ENCODE data around the gene PRH2. TPM values are rescaled to one million over a fixed set of nuclear protein-coding genes. Genes with fewer than 3 reads are reported as not detected.

PRH2 gene
- total RNA-seq, 3 donors from 2014 or later (not counting 1 experiment from before 2014, with no cell fraction given), result 1.0 TPM; not detected in 2

DNA sequence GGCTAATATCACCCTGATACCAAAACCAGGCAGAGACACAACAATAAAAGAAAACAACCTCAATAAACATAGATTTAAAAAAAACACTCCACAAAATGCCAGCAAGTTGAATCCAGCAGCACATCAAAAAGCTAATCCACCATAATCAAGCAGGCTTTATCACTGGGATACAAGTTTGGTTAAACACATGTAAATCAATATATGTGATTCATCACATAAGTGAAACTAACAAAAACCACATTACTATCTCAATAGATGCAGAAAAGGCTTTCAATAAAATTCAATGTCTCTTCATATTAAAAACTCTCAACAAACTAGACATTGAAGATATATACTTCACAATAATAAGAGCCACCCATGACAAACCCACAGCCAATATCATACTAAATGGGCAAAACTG is 27.0 kb downstream of the PRH2 start:
- intact Hi-C loops (cut with micrococcal nuclease), result no loop called here
- DNase-seq, result no peak
- Mint-ChIP-seq H3K27me3 (ENCODE audit: low read depth in 2 of 2) (no peaks in the 10 kb centered on the region), H3K4me1 (peaks cover 57 to 63% of the 10 kb centered on the region in 2 donors), H3K36me3 (no peaks in the 10 kb centered on the region), H3K27ac (no peak overlapping the region), H3K9me3 (peaks cover 0 to 4% of the 10 kb centered on the region in 2 donors), H3K4me3 (no peak overlapping the region)
- no peaks in the 10 kb centered on the region for H3K36me3 ChIP-seq (ENCODE audit: control insufficient read depth, insufficient read depth, low read length)
- no peaks in the 10 kb centered on the region for H3K9me3 ChIP-seq (ENCODE audit: control insufficient read depth, insufficient read depth, low read length)
- no peak for ATAC-seq
- TF ChIP-seq, protein P1, sequence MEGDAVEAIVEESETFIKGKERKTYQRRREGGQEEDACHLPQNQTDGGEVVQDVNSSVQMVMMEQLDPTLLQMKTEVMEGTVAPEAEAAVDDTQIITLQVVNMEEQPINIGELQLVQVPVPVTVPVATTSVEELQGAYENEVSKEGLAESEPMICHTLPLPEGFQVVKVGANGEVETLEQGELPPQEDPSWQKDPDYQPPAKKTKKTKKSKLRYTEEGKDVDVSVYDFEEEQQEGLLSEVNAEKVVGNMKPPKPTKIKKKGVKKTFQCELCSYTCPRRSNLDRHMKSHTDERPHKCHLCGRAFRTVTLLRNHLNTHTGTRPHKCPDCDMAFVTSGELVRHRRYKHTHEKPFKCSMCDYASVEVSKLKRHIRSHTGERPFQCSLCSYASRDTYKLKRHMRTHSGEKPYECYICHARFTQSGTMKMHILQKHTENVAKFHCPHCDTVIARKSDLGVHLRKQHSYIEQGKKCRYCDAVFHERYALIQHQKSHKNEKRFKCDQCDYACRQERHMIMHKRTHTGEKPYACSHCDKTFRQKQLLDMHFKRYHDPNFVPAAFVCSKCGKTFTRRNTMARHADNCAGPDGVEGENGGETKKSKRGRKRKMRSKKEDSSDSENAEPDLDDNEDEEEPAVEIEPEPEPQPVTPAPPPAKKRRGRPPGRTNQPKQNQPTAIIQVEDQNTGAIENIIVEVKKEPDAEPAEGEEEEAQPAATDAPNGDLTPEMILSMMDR (IDR thresholded peaks at IDR 0.05), result no peak
- no peak overlapping the region for H3K27ac ChIP-seq (ENCODE audit: low read length)
- H3K4me3 ChIP-seq (ENCODE audit: low read length), result no peak overlapping the region
- H3K4me1 ChIP-seq (ENCODE audit: control insufficient read depth, insufficient read depth, low read length), result peaks cover 3% of the 10 kb centered on the region
- no peaks in the 10 kb centered on the region for H3K27me3 ChIP-seq (ENCODE audit: control insufficient read depth, insufficient read depth, low read length)

- H3K36me3 ChIP-seq (ENCODE audit: control insufficient read depth, insufficient read depth, low read length), result no peaks in the 10 kb centered on the region
- no peak overlapping the region for H3K27ac ChIP-seq (ENCODE audit: low read length)
- H3K4me1 Mint-ChIP-seq, result peaks cover 60 to 70% of the 10 kb centered on the region in 2 donors
- no peak overlapping the region for H3K27ac Mint-ChIP-seq
- no peak overlapping the region for H3K4me3 Mint-ChIP-seq
- no peaks in the 10 kb centered on the region for H3K9me3 ChIP-seq (ENCODE audit: control insufficient read depth, insufficient read depth, low read length)
- ATAC-seq (no peak), DNase-seq (no peak)
- TF ChIP-seq, protein P1 (IDR thresholded peaks at IDR 0.05), result no peak
- H3K4me3 ChIP-seq (ENCODE audit: low read length), result no peak overlapping the region
- H3K27me3 Mint-ChIP-seq (ENCODE audit: low read depth in 2 of 2), result no peaks in the 10 kb centered on the region
- H3K27me3 ChIP-seq (ENCODE audit: control insufficient read depth, insufficient read depth, low read length), result no peaks in the 10 kb centered on the region
- peaks cover 0 to 4% of the 10 kb centered on the region in 2 donors for H3K9me3 Mint-ChIP-seq
- H3K4me1 ChIP-seq (ENCODE audit: control insufficient read depth, insufficient read depth, low read length), result peaks cover 3% of the 10 kb centered on the region
- intact Hi-C loops (cut with micrococcal nuclease), result no loop called here
- no peaks in the 10 kb centered on the region for H3K36me3 Mint-ChIP-seq
Measured at GRCh38 chr12:10957741-10958140, 28.7 kb downstream of the PRH2 start.

DNA sequence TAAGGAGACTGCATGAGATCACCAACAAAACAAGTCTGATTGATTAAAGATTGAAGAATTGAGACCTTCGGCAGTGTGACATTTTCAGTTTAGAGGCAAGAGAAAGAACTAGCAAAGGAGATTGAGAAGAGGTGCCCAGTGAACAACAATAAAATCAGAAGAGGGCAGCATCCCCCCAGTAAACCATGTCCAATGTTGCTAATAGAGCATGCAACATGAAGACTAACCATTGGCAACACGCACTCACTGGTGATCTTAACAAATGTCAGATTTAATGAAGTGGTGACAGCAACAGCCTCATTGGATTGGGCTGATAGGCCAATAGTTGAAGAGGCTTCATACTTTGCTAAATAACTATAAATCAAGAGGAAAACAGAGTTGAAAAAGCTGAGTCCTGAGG is 30.8 kb downstream of the PRH2 start:
- Histone ChIP-seq H3K27ac (ENCODE audit: low read length) (no peak overlapping the region), H3K4me1 (ENCODE audit: control insufficient read depth, insufficient read depth, low read length) (peaks cover 3% of the 10 kb centered on the region), H3K9me3 (ENCODE audit: control insufficient read depth, insufficient read depth, low read length) (no peaks in the 10 kb centered on the region), H3K36me3 (ENCODE audit: control insufficient read depth, insufficient read depth, low read length) (no peaks in the 10 kb centered on the region), H3K4me3 (ENCODE audit: low read length) (no peak overlapping the region), H3K27me3 (ENCODE audit: control insufficient read depth, insufficient read depth, low read length) (no peaks in the 10 kb centered on the region)
- WGBS (ENCODE audit: insufficient coverage), result 96% methylated on average over 2 of the region's 2 CpGs
- Mint-ChIP-seq H3K27ac (no peak overlapping the region), H3K4me3 (no peak overlapping the region), H3K36me3 (no peaks in the 10 kb centered on the region), H3K27me3 (ENCODE audit: low read depth in 2 of 2) (no peaks in the 10 kb centered on the region), H3K9me3 (peaks cover 0 to 4% of the 10 kb centered on the region in 2 donors), H3K4me1 (peaks cover 39 to 49% of the 10 kb centered on the region in 2 donors)
- ATAC-seq (peak in 2 of 3 donors; percentile 30 to 35), DNase-seq (peak in 1 of 2 donors; percentile 37)
- intact Hi-C loops (cut with micrococcal nuclease), result no loop called here
- TF ChIP-seq, protein P1 (IDR thresholded peaks at IDR 0.05), result no peak

DNA sequence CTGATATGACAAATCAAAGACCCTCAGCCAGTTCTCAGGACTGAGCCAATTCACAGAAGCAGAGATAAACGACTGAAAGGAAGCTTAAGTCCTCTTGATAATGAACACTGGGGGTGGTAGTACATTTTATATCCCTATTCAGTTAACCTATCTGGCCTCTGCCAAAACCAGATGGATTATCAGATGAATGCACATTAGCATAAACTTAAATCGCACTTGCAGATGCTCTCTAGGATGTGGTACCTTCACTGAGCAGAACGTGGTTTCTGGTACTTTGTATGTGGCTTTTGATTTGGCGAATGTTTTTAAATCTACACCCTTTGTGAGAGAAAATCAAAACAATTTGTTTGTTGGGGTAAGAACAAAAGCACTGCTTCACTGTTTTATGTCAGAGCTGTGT is 31.2 kb downstream of the PRH2 start:
- no peaks in the 10 kb centered on the region for H3K9me3 ChIP-seq (ENCODE audit: control insufficient read depth, insufficient read depth, low read length)
- ATAC-seq, result peak in 2 of 3 donors; percentile 63 to 69
- 19% methylated on average over 4 of the region's 4 CpGs for WGBS (ENCODE audit: insufficient coverage)
- Mint-ChIP-seq H3K4me1 (peaks cover 36 to 45% of the 10 kb centered on the region in 2 donors), H3K27me3 (ENCODE audit: low read depth in 2 of 2) (no peaks in the 10 kb centered on the region), H3K9me3 (peaks cover 0 to 3% of the 10 kb centered on the region in 2 donors), H3K36me3 (no peaks in the 10 kb centered on the region), H3K4me3 (no peak overlapping the region), H3K27ac (no peak overlapping the region)
- intact Hi-C loops (cut with micrococcal nuclease), result no loop called here
- TF ChIP-seq, protein P1 (IDR thresholded peaks at IDR 0.05), result no peak
- H3K27ac ChIP-seq (ENCODE audit: low read length), result no peak overlapping the region
- no peaks in the 10 kb centered on the region for H3K27me3 ChIP-seq (ENCODE audit: control insufficient read depth, insufficient read depth, low read length)
- peak in 1 of 2 donors; percentile 49 for DNase-seq
- H3K36me3 ChIP-seq (ENCODE audit: control insufficient read depth, insufficient read depth, low read length), result no peaks in the 10 kb centered on the region
- H3K4me3 ChIP-seq (ENCODE audit: low read length), result no peak overlapping the region
- peaks cover 3% of the 10 kb centered on the region for H3K4me1 ChIP-seq (ENCODE audit: control insufficient read depth, insufficient read depth, low read length)

Data from natural killer cell (primary cell).